Measurements from ENCODE around the gene LMO4.

LMO4 gene

GRCh38 chr1:87327376-87328271 lies 1.1 kb upstream of the LMO4 start:
- no peak for DNase-seq (ENCODE audit: extremely low read depth in 1 of 2, low read depth in 1 of 2)

GRCh38 chr1:87329051-87329525 lies 408 bp downstream of the LMO4 start:
- DNase-seq (ENCODE audit: extremely low read depth in 1 of 2, low read depth in 1 of 2) = no peak

- no peak for DNase-seq (ENCODE audit: extremely low read depth in 1 of 2, low read depth in 1 of 2)
These were observed 911 bp downstream of the LMO4 start for GRCh38 chr1:87329526-87330056.

GRCh38 chr1:87330057-87330884 lies 1.6 kb downstream of the LMO4 start:
- no peak for DNase-seq (ENCODE audit: extremely low read depth in 1 of 2, low read depth in 1 of 2)

- DNase-seq (ENCODE audit: extremely low read depth in 1 of 2, low read depth in 1 of 2) = no peak
These were observed 2.2 kb downstream of the LMO4 start for GRCh38 chr1:87330885-87331364.

GRCh38 chr1:87331365-87332241 lies 2.9 kb downstream of the LMO4 start:
- DNase-seq (ENCODE audit: extremely low read depth in 1 of 2, low read depth in 1 of 2) = no peak

- DNase-seq (ENCODE audit: extremely low read depth in 1 of 2, low read depth in 1 of 2) = no peak
These were observed 5.1 kb downstream of the LMO4 start for GRCh38 chr1:87333692-87334347.

- DNase-seq (ENCODE audit: extremely low read depth in 1 of 2, low read depth in 1 of 2) = no peak
These were observed 5.9 kb downstream of the LMO4 start for GRCh38 chr1:87334351-87335174.

GRCh38 chr1:87335175-87335884 lies 6.7 kb downstream of the LMO4 start:
- peak in 1 of 2 donors; percentile 53 for DNase-seq (ENCODE audit: extremely low read depth in 1 of 2, low read depth in 1 of 2)

- DNase-seq (ENCODE audit: extremely low read depth in 1 of 2, low read depth in 1 of 2) = no peak
These were observed 8.0 kb downstream of the LMO4 start for GRCh38 chr1:87336623-87337067.

- no peak for DNase-seq (ENCODE audit: extremely low read depth in 1 of 2, low read depth in 1 of 2)
These were observed 8.9 kb downstream of the LMO4 start for GRCh38 chr1:87337606-87338005.

- DNase-seq (ENCODE audit: extremely low read depth in 1 of 2, low read depth in 1 of 2) = no peak
These were observed 9.9 kb downstream of the LMO4 start for GRCh38 chr1:87338566-87338965.

GRCh38 chr1:87344231-87344630 lies 15.6 kb downstream of the LMO4 start:
- DNase-seq (ENCODE audit: extremely low read depth in 1 of 2, low read depth in 1 of 2) = no peak

- DNase-seq (ENCODE audit: extremely low read depth in 1 of 2, low read depth in 1 of 2) = no peak
These were observed 17.6 kb downstream of the LMO4 start for GRCh38 chr1:87346130-87346814.

GRCh38 chr1:87348341-87349019 lies 19.8 kb downstream of the LMO4 start:
- no peak for DNase-seq (ENCODE audit: extremely low read depth in 1 of 2, low read depth in 1 of 2)

GRCh38 chr1:87349036-87349435 lies 20.4 kb downstream of the LMO4 start:
- DNase-seq (ENCODE audit: extremely low read depth in 1 of 2, low read depth in 1 of 2) = no peak

- DNase-seq (ENCODE audit: extremely low read depth in 1 of 2, low read depth in 1 of 2) = no peak
These were observed 27.2 kb downstream of the LMO4 start for GRCh38 chr1:87355894-87356293.

Data from stimulated activated CD8-positive, alpha-beta memory T cell treated with anti-CD3 and anti-CD28 coated beads, Interleukin-7, amount 100 ng/mL, for 48 hours (primary cell).